KMS-11 (cell line): ENCODE results near the gene MRGPRD.

Source experiments
- H2AFZ ChIP-seq: fragments of 200-600 bp; sonication (generic); 2 replicates; pipeline ENCODE4 v1.6.1; 2016; ENCODE audit warnings: antibody characterized with exemption, mixed run types, low read depth
- H3K27ac ChIP-seq: fragments of 200-600 bp; sonication (generic); 2 replicates; pipeline ENCODE4 v1.6.1; 2016; ENCODE audit warnings: mild to moderate bottlenecking, mixed run types
- H3K27me3 ChIP-seq: fragments of 200-600 bp; sonication (generic); 2 replicates; pipeline ENCODE4 v1.6.1; 2017; ENCODE audit warnings: mild to moderate bottlenecking, low read depth, mixed run types, moderate library complexity; ENCODE audit not compliant: insufficient read depth
- H3K36me3 ChIP-seq: fragments of 200-600 bp; sonication (generic); 2 replicates; pipeline ENCODE4 v1.6.1; 2017; ENCODE audit warnings: mild to moderate bottlenecking, mixed run types; ENCODE audit not compliant: insufficient read depth
- H3K4me1 ChIP-seq: fragments of 200-600 bp; sonication (generic); 2 replicates; pipeline ENCODE4 v1.6.1; 2016; ENCODE audit warnings: mild to moderate bottlenecking, low read depth, mixed run types; ENCODE audit not compliant: poor library complexity, severe bottlenecking
- H3K4me2 ChIP-seq: fragments of 200-600 bp; sonication (generic); 2 replicates; pipeline ENCODE4 v1.7.0; 2016; ENCODE audit warnings: mild to moderate bottlenecking, mixed run types
- H3K4me3 ChIP-seq: fragments of 200-600 bp; sonication (generic); IDR thresholded peaks from 2 replicates; pipeline ENCODE4 v1.6.1; 2017; ENCODE audit warnings: low read depth, low read length, mixed read lengths; ENCODE audit not compliant: insufficient read depth
- H3K79me2 ChIP-seq: fragments of 200-600 bp; sonication (generic); 2 replicates; pipeline ENCODE4 v1.6.1; 2016; ENCODE audit warnings: low read depth, mixed run types; ENCODE audit not compliant: insufficient read depth
- H3K9ac ChIP-seq: fragments of 200-600 bp; sonication (generic); 2 replicates; pipeline ENCODE4 v1.6.1; 2016; ENCODE audit warnings: mild to moderate bottlenecking, mixed run types
- H4K20me1 ChIP-seq: fragments of 200-600 bp; sonication (generic); 2 replicates; pipeline ENCODE4 v1.6.1; 2016; ENCODE audit warnings: mild to moderate bottlenecking, mixed run types; ENCODE audit not compliant: insufficient read depth
- CTCF ChIP-seq: fragments of 200-600 bp; sonication (generic); conservative IDR thresholded peaks from 2 replicates; pipeline ENCODE4 v1.6.1; 2017; ENCODE audit warnings: low read depth, mild to moderate bottlenecking, antibody characterized with exemption, low read length, moderate library complexity, mixed read lengths

Gene MRGPRD

GRCh38 chr11:68936676-68937620, 43.8 kb downstream of the MRGPRD start:
- no peak overlapping the region for H3K9ac ChIP-seq
- no peak overlapping the region for H3K27ac ChIP-seq
- no peak overlapping the region for H3K4me2 ChIP-seq
- no peak overlapping the region for H3K4me3 ChIP-seq
- no peaks in the 10 kb centered on the region for H4K20me1 ChIP-seq
- H3K36me3 ChIP-seq, result no peaks in the 10 kb centered on the region; the same call in 1 of the 2 replicates
- TF ChIP-seq CTCF, result no peak
- no peak overlapping the region for H2AFZ ChIP-seq
- H3K4me1 ChIP-seq, result no peaks in the 10 kb centered on the region
- H3K27me3 ChIP-seq, result no peaks in the 10 kb centered on the region
- H3K79me2 ChIP-seq, result no peaks in the 10 kb centered on the region

- Histone ChIP-seq H3K27me3 (no peaks in the 10 kb centered on the region), H3K27ac (no peak overlapping the region), H3K79me2 (no peaks in the 10 kb centered on the region), H4K20me1 (no peaks in the 10 kb centered on the region), H3K9ac (no peak overlapping the region), H3K4me3 (no peak overlapping the region), H3K4me1 (no peaks in the 10 kb centered on the region), H2AFZ (no peak overlapping the region), H3K4me2 (no peak overlapping the region), H3K36me3 (no peaks in the 10 kb centered on the region; the same call in 1 of the 2 replicates)
- TF ChIP-seq CTCF, result no peak
These were observed 44.5 kb downstream of the MRGPRD start for GRCh38 chr11:68936358-68936636.

GRCh38 chr11:68935516-68936357, 45.0 kb downstream of the MRGPRD start:
- Histone ChIP-seq H3K9ac (no peak overlapping the region), H3K4me2 (no peak overlapping the region), H3K27ac (no peak overlapping the region), H3K4me1 (no peaks in the 10 kb centered on the region), H4K20me1 (no peaks in the 10 kb centered on the region), H3K4me3 (no peak overlapping the region), H3K79me2 (no peaks in the 10 kb centered on the region), H2AFZ (no peak overlapping the region), H3K36me3 (no peaks in the 10 kb centered on the region; the same call in 1 of the 2 replicates), H3K27me3 (no peaks in the 10 kb centered on the region)
- no peak for TF ChIP-seq CTCF

- no peaks in the 10 kb centered on the region; the same call in 1 of the 2 replicates for H3K36me3 ChIP-seq
- H3K79me2 ChIP-seq, result no peaks in the 10 kb centered on the region
- no peaks in the 10 kb centered on the region for H3K27me3 ChIP-seq
- no peak overlapping the region for H3K4me2 ChIP-seq
- H2AFZ ChIP-seq, result no peak overlapping the region
- H3K4me1 ChIP-seq, result no peaks in the 10 kb centered on the region
- H3K9ac ChIP-seq, result no peak overlapping the region
- no peak overlapping the region for H3K27ac ChIP-seq
- no peaks in the 10 kb centered on the region for H4K20me1 ChIP-seq
- no peak for TF ChIP-seq CTCF
- H3K4me3 ChIP-seq, result no peak overlapping the region
These were observed 45.7 kb downstream of the MRGPRD start for GRCh38 chr11:68935066-68935465.
